ENCODE measurements around the gene LIX1L.
A peak's percentile ranks its signal among the peaks of the same experiment; 100 is the strongest.

The LIX1L gene

GRCh38 chr1:145978471-145978853 lies 20.6 kb upstream of the LIX1L start:
- peaks cover 6% of the 10 kb centered on the region for H3K4me1 ChIP-seq (ENCODE audit: insufficient read depth, insufficient read length)
- no peak for DNase-seq (ENCODE audit: low read depth, low spot score)
- H3K27me3 ChIP-seq (ENCODE audit: insufficient read depth, insufficient read length): no peaks in the 10 kb centered on the region
- peak overlapping the region; percentile 53 for H3K9ac ChIP-seq (ENCODE audit: insufficient read length, low read depth)
- no peaks in the 10 kb centered on the region for H3K9me3 ChIP-seq (ENCODE audit: insufficient read depth, low read length)
- H3K4me3 ChIP-seq (ENCODE audit: insufficient read length, low read depth): no peak overlapping the region
- no peak for TF ChIP-seq ZNF274 (IDR thresholded peaks at IDR 0.05; ENCODE audit: low read depth, low read length)
- no peak for TF ChIP-seq YY1 (IDR thresholded peaks at IDR 0.05; ENCODE audit: insufficient read depth, insufficient read length)
- TF ChIP-seq SUZ12 (IDR thresholded peaks at IDR 0.05; ENCODE audit: extremely low read depth, insufficient read depth, insufficient read length): no peak
- H3K36me3 ChIP-seq (ENCODE audit: insufficient read depth, insufficient read length, low read length): no peaks in the 10 kb centered on the region

DNA sequence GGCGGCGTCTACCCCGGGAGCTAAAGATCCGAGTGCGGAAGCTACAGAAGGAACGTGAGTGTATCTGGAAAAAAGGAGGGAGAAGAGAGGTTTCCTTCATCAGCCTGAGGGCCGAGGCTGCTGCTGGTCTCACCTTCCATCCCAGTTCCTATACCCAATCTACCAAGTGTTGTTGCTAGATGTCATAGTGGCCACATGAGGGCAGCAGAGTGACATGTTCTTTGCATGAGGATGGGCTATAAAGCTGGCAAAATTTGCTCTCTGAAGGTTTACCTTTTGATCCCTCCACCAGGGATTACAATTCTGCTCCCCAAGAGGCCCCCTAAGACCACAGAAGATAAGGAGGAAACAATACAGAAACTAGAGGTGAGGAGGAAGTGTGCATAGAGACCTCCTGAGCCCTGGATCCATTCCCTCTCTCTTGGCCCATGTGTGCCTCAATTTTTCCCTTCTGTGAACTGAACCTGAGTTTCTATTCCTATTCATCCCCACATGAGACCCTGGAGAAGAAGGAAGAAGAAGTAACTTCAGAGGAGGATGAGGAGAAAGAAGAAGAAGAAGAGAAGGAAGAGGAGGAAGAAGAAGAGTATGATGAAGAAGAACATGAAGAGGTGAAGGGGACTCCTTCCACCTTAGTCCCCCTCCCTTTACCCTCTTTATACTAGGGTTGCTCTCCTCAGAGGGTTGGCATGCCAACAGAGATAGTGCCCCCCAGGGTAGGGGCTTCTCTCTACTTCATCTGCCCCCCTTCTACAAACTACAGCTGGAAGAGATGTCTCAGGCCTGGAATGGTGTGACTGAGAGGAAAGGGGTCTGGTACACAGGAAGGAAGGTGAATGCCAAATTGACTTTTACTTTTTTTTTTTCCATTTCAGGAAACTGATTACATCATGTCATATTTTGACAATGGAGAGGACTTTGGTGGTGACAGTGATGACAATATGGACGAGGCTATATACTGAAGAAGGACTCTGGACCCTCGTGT lies 20.0 kb upstream of the LIX1L start:
- Histone ChIP-seq H3K9me3 (ENCODE audit: insufficient read depth, low read length) (no peaks in the 10 kb centered on the region), H3K9ac (ENCODE audit: insufficient read length, low read depth) (no peak overlapping the region), H3K36me3 (ENCODE audit: insufficient read depth, insufficient read length, low read length) (no peaks in the 10 kb centered on the region), H3K27me3 (ENCODE audit: insufficient read depth, insufficient read length) (no peaks in the 10 kb centered on the region), H3K4me1 (ENCODE audit: insufficient read depth, insufficient read length) (peaks cover 6% of the 10 kb centered on the region), H3K4me3 (ENCODE audit: insufficient read length, low read depth) (no peak overlapping the region)
- DNase-seq (ENCODE audit: low read depth, low spot score): peak; percentile 89
- TF ChIP-seq ZNF274 (IDR thresholded peaks at IDR 0.05; ENCODE audit: low read depth, low read length) (no peak), SUZ12 (IDR thresholded peaks at IDR 0.05; ENCODE audit: extremely low read depth, insufficient read depth, insufficient read length) (no peak), YY1 (IDR thresholded peaks at IDR 0.05; ENCODE audit: insufficient read depth, insufficient read length) (no peak)

- Histone ChIP-seq H3K27me3 (ENCODE audit: insufficient read depth, insufficient read length) (no peaks in the 10 kb centered on the region), H3K4me3 (ENCODE audit: insufficient read length, low read depth) (no peak overlapping the region), H3K4me1 (ENCODE audit: insufficient read depth, insufficient read length) (peaks cover 6% of the 10 kb centered on the region), H3K9ac (ENCODE audit: insufficient read length, low read depth) (no peak overlapping the region), H3K9me3 (ENCODE audit: insufficient read depth, low read length) (no peaks in the 10 kb centered on the region), H3K36me3 (ENCODE audit: insufficient read depth, insufficient read length, low read length) (no peaks in the 10 kb centered on the region)
- no peak for TF ChIP-seq ZNF274 (IDR thresholded peaks at IDR 0.05; ENCODE audit: low read depth, low read length)
- TF ChIP-seq YY1 (IDR thresholded peaks at IDR 0.05; ENCODE audit: insufficient read depth, insufficient read length): no peak
- no peak for TF ChIP-seq SUZ12 (IDR thresholded peaks at IDR 0.05; ENCODE audit: extremely low read depth, insufficient read depth, insufficient read length)
- no peak for DNase-seq (ENCODE audit: low read depth, low spot score)
Measured at GRCh38 chr1:145977016-145977415, 19.2 kb upstream of the LIX1L start.

GRCh38 chr1:145975216-145975615 lies 17.4 kb upstream of the LIX1L start:
- no peak for DNase-seq (ENCODE audit: low read depth, low spot score)
- Histone ChIP-seq H3K27me3 (ENCODE audit: insufficient read depth, insufficient read length) (no peaks in the 10 kb centered on the region), H3K9ac (ENCODE audit: insufficient read length, low read depth) (no peak overlapping the region), H3K9me3 (ENCODE audit: insufficient read depth, low read length) (no peaks in the 10 kb centered on the region), H3K36me3 (ENCODE audit: insufficient read depth, insufficient read length, low read length) (no peaks in the 10 kb centered on the region), H3K4me1 (ENCODE audit: insufficient read depth, insufficient read length) (peaks cover 6% of the 10 kb centered on the region), H3K4me3 (ENCODE audit: insufficient read length, low read depth) (no peak overlapping the region)
- TF ChIP-seq ZNF274 (IDR thresholded peaks at IDR 0.05; ENCODE audit: low read depth, low read length): no peak
- no peak for TF ChIP-seq YY1 (IDR thresholded peaks at IDR 0.05; ENCODE audit: insufficient read depth, insufficient read length)
- no peak for TF ChIP-seq SUZ12 (IDR thresholded peaks at IDR 0.05; ENCODE audit: extremely low read depth, insufficient read depth, insufficient read length)

DNA sequence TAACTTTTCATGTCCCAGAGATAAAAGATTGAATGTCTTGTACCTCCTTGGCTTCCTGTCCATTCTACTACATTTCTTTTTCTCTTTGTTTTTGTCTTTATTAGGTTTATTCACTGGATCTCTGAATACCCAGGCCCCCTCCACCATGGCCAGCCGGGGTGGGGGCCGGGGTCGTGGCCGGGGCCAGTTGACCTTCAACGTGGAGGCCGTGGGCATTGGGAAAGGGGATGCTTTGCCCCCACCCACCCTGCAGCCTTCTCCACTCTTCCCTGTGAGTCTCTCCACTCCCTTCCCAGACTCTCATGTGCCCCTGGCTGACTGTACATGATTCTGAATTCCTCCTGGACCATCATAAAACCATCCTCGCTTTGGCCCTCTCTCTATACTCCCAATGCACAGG lies 16.9 kb upstream of the LIX1L start:
- TF ChIP-seq SUZ12 (IDR thresholded peaks at IDR 0.05; ENCODE audit: extremely low read depth, insufficient read depth, insufficient read length) (no peak), ZNF274 (IDR thresholded peaks at IDR 0.05; ENCODE audit: low read depth, low read length) (no peak), YY1 (IDR thresholded peaks at IDR 0.05; ENCODE audit: insufficient read depth, insufficient read length) (no peak)
- H3K9me3 ChIP-seq (ENCODE audit: insufficient read depth, low read length): no peaks in the 10 kb centered on the region
- H3K36me3 ChIP-seq (ENCODE audit: insufficient read depth, insufficient read length, low read length): no peaks in the 10 kb centered on the region

GRCh38 chr1:145972580-145972979 lies 14.8 kb upstream of the LIX1L start:
- H3K36me3 ChIP-seq (ENCODE audit: insufficient read depth, insufficient read length, low read length): no peaks in the 10 kb centered on the region
- DNase-seq (ENCODE audit: low read depth, low spot score): no peak

More for the DNA sequence above, 16.9 kb upstream of the LIX1L start:
- no peaks in the 10 kb centered on the region for H3K27me3 ChIP-seq (ENCODE audit: insufficient read depth, insufficient read length)
- H3K4me1 ChIP-seq (ENCODE audit: insufficient read depth, insufficient read length): peaks cover 6% of the 10 kb centered on the region
- no peak overlapping the region for H3K9ac ChIP-seq (ENCODE audit: insufficient read length, low read depth)
- DNase-seq (ENCODE audit: low read depth, low spot score): no peak
- no peak overlapping the region for H3K4me3 ChIP-seq (ENCODE audit: insufficient read length, low read depth)

DNA sequence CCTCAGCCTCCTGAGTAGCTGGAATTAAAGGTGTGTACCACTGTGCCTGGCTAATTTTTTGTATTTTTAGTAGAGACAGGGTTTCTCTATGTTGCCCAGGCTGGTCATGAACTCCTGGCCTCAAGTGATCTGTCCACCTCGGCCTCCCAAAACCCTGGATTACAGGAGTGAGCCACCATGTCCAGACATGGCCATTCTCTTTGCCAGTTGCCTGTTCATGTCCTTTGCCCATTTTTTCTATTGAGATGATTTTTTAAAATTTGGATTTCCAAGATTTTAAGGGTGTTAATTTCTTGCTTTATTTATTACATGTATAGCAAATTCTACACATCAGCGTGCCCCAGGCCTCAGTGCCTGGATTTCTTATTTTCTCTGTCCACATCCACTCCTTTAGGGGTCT lies 9.5 kb upstream of the LIX1L start:
- Histone ChIP-seq H3K4me3 (ENCODE audit: insufficient read length, low read depth) (no peak overlapping the region), H3K27me3 (ENCODE audit: insufficient read depth, insufficient read length) (peaks cover 32% of the 10 kb centered on the region), H3K9me3 (ENCODE audit: insufficient read depth, low read length) (peaks cover 16% of the 10 kb centered on the region), H3K9ac (ENCODE audit: insufficient read length, low read depth) (no peak overlapping the region), H3K36me3 (ENCODE audit: insufficient read depth, insufficient read length, low read length) (no peaks in the 10 kb centered on the region), H3K4me1 (ENCODE audit: insufficient read depth, insufficient read length) (peaks cover 4% of the 10 kb centered on the region)
- TF ChIP-seq YY1 (IDR thresholded peaks at IDR 0.05; ENCODE audit: insufficient read depth, insufficient read length): no peak
- no peak for TF ChIP-seq SUZ12 (IDR thresholded peaks at IDR 0.05; ENCODE audit: extremely low read depth, insufficient read depth, insufficient read length)
- TF ChIP-seq ZNF274 (IDR thresholded peaks at IDR 0.05; ENCODE audit: low read depth, low read length): no peak
- no peak for DNase-seq (ENCODE audit: low read depth, low spot score)

More at GRCh38 chr1:145972580-145972979, 14.8 kb upstream of the LIX1L start:
- peaks cover 6% of the 10 kb centered on the region for H3K9me3 ChIP-seq (ENCODE audit: insufficient read depth, low read length)
- H3K27me3 ChIP-seq (ENCODE audit: insufficient read depth, insufficient read length): no peaks in the 10 kb centered on the region
- no peak overlapping the region for H3K9ac ChIP-seq (ENCODE audit: insufficient read length, low read depth)
- TF ChIP-seq SUZ12 (IDR thresholded peaks at IDR 0.05; ENCODE audit: extremely low read depth, insufficient read depth, insufficient read length) (no peak), ZNF274 (IDR thresholded peaks at IDR 0.05; ENCODE audit: low read depth, low read length) (no peak), YY1 (IDR thresholded peaks at IDR 0.05; ENCODE audit: insufficient read depth, insufficient read length) (no peak)
- H3K4me3 ChIP-seq (ENCODE audit: insufficient read length, low read depth): no peak overlapping the region
- H3K4me1 ChIP-seq (ENCODE audit: insufficient read depth, insufficient read length): no peaks in the 10 kb centered on the region

All from NT2/D1 (cell line).